Measurements from ENCODE around the gene FOXO6.

- no peak for TF ChIP-seq ZNF138 (CRISPR knock-in tag; conservative IDR thresholded peaks at IDR 0.05)
- no peak for TF ChIP-seq CTCF (IDR thresholded peaks at IDR 0.05)
- no peak for TF ChIP-seq NFE2L1 (CRISPR knock-in tag; IDR thresholded peaks at IDR 0.05)
These were observed 22.0 kb downstream of the FOXO6 start for GRCh38 chr1:41383094-41383852.
